ENCODE measurements around the gene LRRC70. TPM values are rescaled to one million over a fixed set of nuclear protein-coding genes. Genes with fewer than 3 reads are reported as not detected.

Gene LRRC70
- total RNA-seq (2022; extraction: Qiagen RNA extraction; ENCODE audit: low read depth), result 0.07 to 0.32 TPM (median 0.16 TPM) in 5 replicates

GRCh38 chr5:62578540-62578939 lies at the start of gene LRRC70:
Gene LRRC70 (plus strand): TSS chr5:62578819. CDS start chr5:62579439, 620 bp downstream.

Other genes with a start within 250 kb of the LRRC70 start
- gene DIMT1, start 174.9 kb upstream of the LRRC70 start, total RNA-seq (2022; extraction: Qiagen RNA extraction; ENCODE audit: low read depth), result 40.6 to 44.9 TPM (median 42.7 TPM) in 5 replicates
- gene IPO11, start 166.1 kb upstream of the LRRC70 start, total RNA-seq (2022; extraction: Qiagen RNA extraction; ENCODE audit: low read depth), result 15.5 to 17.5 TPM (median 17.1 TPM) in 5 replicates

Data from A549 treated with GW870086 at 1 μM for 4 hours (cell line).